OCI-LY7 (cell line): ENCODE data around the gene TOM1L2. TPM values are rescaled to one million over a fixed set of nuclear protein-coding genes. Genes with fewer than 3 reads are reported as not detected.
"Not testable (repeated sequence)": the region's sequence is repeated elsewhere in the genome, so short reads cannot be mapped to it uniquely, and the experiment has no call there.

Source experiments
- BruUV-seq: library from RNA; stranded (reverse); fragments of 400-500 nt; replicated peaks from 2 replicates; lab custom pipeline; 2021; lab: Mats Ljungman, UMichigan
- CTCF ChIA-PET: fragments of 300-600 bp; sonication (Branson Sonifier 250); formaldehyde crosslinking; loops from one replicate; lab custom pipeline; 2022; ENCODE audit warnings: antibody characterized with exemption; ENCODE audit not compliant: unreplicated experiment; lab: Charles Lee
- POLR2A ChIA-PET: fragments of 300-600 bp; sonication (Branson Sonifier 250); formaldehyde crosslinking; loops from one replicate; lab custom pipeline; 2022; ENCODE audit warnings: antibody characterized with exemption; lab: Charles Lee
- DNase-seq: peaks from one replicate; pipeline ENCODE4 v3.0.0-alpha.2; 2015; ENCODE audit warnings: low spot score
- H2AFZ ChIP-seq: fragments of 200-600 bp; sonication (generic), shearing (Covaris generic); 2 replicates; pipeline ENCODE4 v1.6.1; 2014; ENCODE audit warnings: mild to moderate bottlenecking, antibody characterized with exemption, low read length, moderate library complexity
- H3K27ac ChIP-seq: fragments of 200-600 bp; sonication (generic); 2 replicates; pipeline ENCODE4 v1.5.1; 2014; ENCODE audit warnings: mixed run types, low read depth, mild to moderate bottlenecking, moderate library complexity, low read length, inconsistent platforms; ENCODE audit not compliant: poor library complexity, severe bottlenecking
- H3K36me3 ChIP-seq: fragments of 200-600 bp; sonication (generic); 2 replicates; pipeline ENCODE4 v1.6.1; 2014; ENCODE audit warnings: mild to moderate bottlenecking, antibody characterized with exemption, low read length, moderate library complexity, mixed read lengths; ENCODE audit not compliant: insufficient read depth
- H3K4me1 ChIP-seq: fragments of 200-600 bp; sonication (generic); 2 replicates; pipeline ENCODE4 v1.5.1; 2014; ENCODE audit warnings: mild to moderate bottlenecking, low read length; ENCODE audit not compliant: insufficient read depth, poor library complexity, severe bottlenecking
- H3K4me2 ChIP-seq: fragments of 200-600 bp; sonication (generic); 2 replicates; pipeline ENCODE4 v1.6.1; 2014; ENCODE audit warnings: mild to moderate bottlenecking, low read length
- H3K4me3 ChIP-seq: fragments of 200-600 bp; sonication (generic); 2 replicates; pipeline ENCODE4 v1.5.1; 2014; ENCODE audit warnings: mild to moderate bottlenecking, low read depth, low read length; ENCODE audit not compliant: poor library complexity, severe bottlenecking
- H3K79me2 ChIP-seq: fragments of 200-600 bp; sonication (generic); 2 replicates; pipeline ENCODE4 v1.6.1; 2016; ENCODE audit warnings: low read depth, mild to moderate bottlenecking, low read length, moderate library complexity, mixed read lengths; ENCODE audit not compliant: insufficient read depth
- H3K9me2 ChIP-seq: fragments of 200-600 bp; sonication (generic); 2 replicates; pipeline ENCODE4 v1.6.1; 2016; ENCODE audit warnings: mild to moderate bottlenecking, low read length, mixed read lengths; ENCODE audit not compliant: insufficient read depth
- H3K9me3 ChIP-seq: fragments of 200-600 bp; sonication (generic); 2 replicates; pipeline ENCODE4 v1.6.1; 2014; ENCODE audit warnings: mild to moderate bottlenecking, mixed run types, low read length, mixed read lengths
- H4K20me1 ChIP-seq: fragments of 200-600 bp; sonication (generic); 2 replicates; pipeline ENCODE4 v1.6.1; 2014; ENCODE audit warnings: mild to moderate bottlenecking, antibody characterized with exemption, low read length, moderate library complexity, mixed read lengths; ENCODE audit not compliant: insufficient read depth
- EZH2phosphoT487 ChIP-seq: fragments of 200-600 bp; sonication (generic); IDR thresholded peaks from 2 replicates; pipeline ENCODE4 v1.6.1; 2018; ENCODE audit warnings: low read depth, borderline replicate concordance, mild to moderate bottlenecking, mixed run types, antibody characterized with exemption, low read length, moderate library complexity, mixed read lengths
- intact Hi-C: fragments of 100-400 bp; cut with micrococcal nuclease; formaldehyde crosslinking; loops from one replicate; pipeline ENCODE4 v1.10.0; 2022; ENCODE audit not compliant: unreplicated experiment
- total RNA-seq, 2 experiments: library from RNA; depleted of rRNA in 1 of 2; stranded (reverse); fragments of >200 nt in 1 of 2; shearing (Covaris generic) in 1 of 2; gene quantifications; 2 replicates each; pipeline ENCODE4 v1.2.3, GENCODE V29; 2014 to 2022
- TF ChIP-seq, protein P1 (sequence below): fragments of 200-600 bp; sonication (generic); conservative IDR thresholded peaks from 2 replicates; pipeline ENCODE4 v1.5.1; 2014; ENCODE audit warnings: mild to moderate bottlenecking, antibody characterized with exemption, low read length, moderate library complexity, mixed read lengths

The TOM1L2 gene
- total RNA-seq, 2 experiments from 2014 or later: 4.9 to 14.3 TPM

GRCh38 chr17:17958982-17959381 lies 13.2 kb downstream of the TOM1L2 start:
- H3K9me2 ChIP-seq: no peaks in the 10 kb centered on the region
- CTCF ChIA-PET: no interaction called here
- H3K4me1 ChIP-seq: no peaks in the 10 kb centered on the region
- H3K36me3 ChIP-seq: no peaks in the 10 kb centered on the region
- POLR2A ChIA-PET: no interaction called here
- BruUV-seq: no TSS peak
- intact Hi-C loops: no loop called here
- no peak overlapping the region for H3K4me3 ChIP-seq
- no peaks in the 10 kb centered on the region for H3K9me3 ChIP-seq
- H3K27ac ChIP-seq: no peak overlapping the region
- H3K79me2 ChIP-seq: no peaks in the 10 kb centered on the region
- no peak for TF ChIP-seq EZH2phosphoT487
- TF ChIP-seq, protein P1, sequence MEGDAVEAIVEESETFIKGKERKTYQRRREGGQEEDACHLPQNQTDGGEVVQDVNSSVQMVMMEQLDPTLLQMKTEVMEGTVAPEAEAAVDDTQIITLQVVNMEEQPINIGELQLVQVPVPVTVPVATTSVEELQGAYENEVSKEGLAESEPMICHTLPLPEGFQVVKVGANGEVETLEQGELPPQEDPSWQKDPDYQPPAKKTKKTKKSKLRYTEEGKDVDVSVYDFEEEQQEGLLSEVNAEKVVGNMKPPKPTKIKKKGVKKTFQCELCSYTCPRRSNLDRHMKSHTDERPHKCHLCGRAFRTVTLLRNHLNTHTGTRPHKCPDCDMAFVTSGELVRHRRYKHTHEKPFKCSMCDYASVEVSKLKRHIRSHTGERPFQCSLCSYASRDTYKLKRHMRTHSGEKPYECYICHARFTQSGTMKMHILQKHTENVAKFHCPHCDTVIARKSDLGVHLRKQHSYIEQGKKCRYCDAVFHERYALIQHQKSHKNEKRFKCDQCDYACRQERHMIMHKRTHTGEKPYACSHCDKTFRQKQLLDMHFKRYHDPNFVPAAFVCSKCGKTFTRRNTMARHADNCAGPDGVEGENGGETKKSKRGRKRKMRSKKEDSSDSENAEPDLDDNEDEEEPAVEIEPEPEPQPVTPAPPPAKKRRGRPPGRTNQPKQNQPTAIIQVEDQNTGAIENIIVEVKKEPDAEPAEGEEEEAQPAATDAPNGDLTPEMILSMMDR: no peak
- 0 out of 2 replicates have a peak overlapping the region, but pooled peaks have one; percentile 24 for H2AFZ ChIP-seq
- H4K20me1 ChIP-seq: no peaks in the 10 kb centered on the region
- DNase-seq: no peak
- H3K4me2 ChIP-seq: no peak overlapping the region

DNA sequence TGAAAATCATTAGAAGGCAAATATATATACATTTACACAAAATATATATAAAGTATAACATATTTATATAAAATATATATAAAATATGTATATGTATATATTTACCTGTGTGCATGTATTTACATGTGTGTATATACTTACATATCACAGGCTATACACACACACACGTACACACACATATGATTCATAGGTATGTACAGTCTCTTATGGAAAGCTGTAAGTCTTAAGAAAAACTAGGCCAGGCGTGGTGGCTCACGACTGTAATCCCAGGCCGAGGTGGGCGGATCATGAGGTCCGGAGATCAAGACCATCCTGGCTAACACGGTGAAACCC lies 14.7 kb downstream of the TOM1L2 start:
- intact Hi-C loops: no loop called here
- no peaks in the 10 kb centered on the region for H3K4me1 ChIP-seq
- POLR2A ChIA-PET: interaction anchor here (0.7 to 1.1 kb wide), 2 partner anchors 15 to 101 kb away, joined by 3 to 5 read pairs; partner anchors contain the start of genes DRC3 and TOM1L2

DNA sequence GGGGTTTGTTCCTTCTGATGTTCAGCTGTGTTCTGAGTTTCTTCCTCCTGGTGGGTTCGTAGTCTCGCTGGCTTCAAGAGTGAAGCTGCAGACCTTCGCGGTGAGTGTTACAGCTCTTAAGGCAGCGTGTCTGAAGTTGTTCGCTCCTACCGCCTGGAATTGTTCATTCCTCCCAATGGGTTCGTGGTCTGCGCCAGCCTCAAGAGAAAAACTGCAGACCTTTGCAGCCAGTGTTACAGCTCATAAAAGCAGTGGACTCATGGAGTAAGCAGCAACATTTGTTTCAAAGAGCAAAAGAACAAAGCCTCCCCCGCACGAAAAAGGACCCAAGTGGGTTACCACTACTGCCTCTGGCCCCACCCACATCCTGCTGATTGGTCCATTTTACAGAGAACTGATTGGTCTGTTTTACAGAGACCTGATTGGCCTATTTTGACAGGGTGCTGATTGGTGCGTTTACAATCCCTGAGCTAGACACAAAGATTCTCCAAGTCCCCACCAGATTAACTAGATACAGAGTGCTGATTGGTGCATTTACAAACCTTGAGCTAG lies 16.3 kb downstream of the TOM1L2 start:
- CTCF ChIA-PET, DNase-seq, H3K9me3 ChIP-seq, intact Hi-C loops, H2AFZ ChIP-seq, H3K4me1 ChIP-seq, H3K27ac ChIP-seq, H3K9me2 ChIP-seq, H3K36me3 ChIP-seq, H3K79me2 ChIP-seq, H4K20me1 ChIP-seq, H3K4me3 ChIP-seq, BruUV-seq, H3K4me2 ChIP-seq: not testable (repeated sequence)
- POLR2A ChIA-PET: interaction anchor here (1.0 kb wide), 1 partner anchor 109 kb away, joined by 3 read pairs; no protein-coding TSS in a partner anchor

More for the DNA sequence above, 14.7 kb downstream of the TOM1L2 start:
- H3K4me3 ChIP-seq: no peak overlapping the region
- no peaks in the 10 kb centered on the region for H3K36me3 ChIP-seq
- H3K27ac ChIP-seq: no peak overlapping the region
- BruUV-seq: no TSS peak
- no peak for DNase-seq
- no peak overlapping the region for H3K4me2 ChIP-seq
- H3K9me2 ChIP-seq: no peaks in the 10 kb centered on the region
- no peak for TF ChIP-seq EZH2phosphoT487
- TF ChIP-seq, protein P1: no peak
- no peak overlapping the region for H2AFZ ChIP-seq
- no peaks in the 10 kb centered on the region for H4K20me1 ChIP-seq
- no peaks in the 10 kb centered on the region for H3K79me2 ChIP-seq
- CTCF ChIA-PET: no interaction called here
- no peaks in the 10 kb centered on the region for H3K9me3 ChIP-seq
